SU-DHL-6 (cell line): ENCODE measurements around the gene ZFYVE19.

ENCODE experiments used
- EZH2phosphoT487 ChIP-seq: fragments of 200-600 bp; sonication (generic), shearing (Covaris generic); conservative IDR thresholded peaks from 2 replicates; pipeline ENCODE4 v1.6.1; 2018; ENCODE audit warnings: mild to moderate bottlenecking, antibody characterized with exemption, low read length, moderate library complexity, mixed read lengths
- TF ChIP-seq, protein P1 (sequence below): fragments of 200-600 bp; sonication (generic); IDR thresholded peaks from one replicate; pipeline ENCODE4 v1.5.1; 2017; ENCODE audit warnings: antibody characterized with exemption, mild to moderate bottlenecking, low read length, moderate library complexity; ENCODE audit not compliant: insufficient read depth, poor library complexity, severe bottlenecking

DNA sequence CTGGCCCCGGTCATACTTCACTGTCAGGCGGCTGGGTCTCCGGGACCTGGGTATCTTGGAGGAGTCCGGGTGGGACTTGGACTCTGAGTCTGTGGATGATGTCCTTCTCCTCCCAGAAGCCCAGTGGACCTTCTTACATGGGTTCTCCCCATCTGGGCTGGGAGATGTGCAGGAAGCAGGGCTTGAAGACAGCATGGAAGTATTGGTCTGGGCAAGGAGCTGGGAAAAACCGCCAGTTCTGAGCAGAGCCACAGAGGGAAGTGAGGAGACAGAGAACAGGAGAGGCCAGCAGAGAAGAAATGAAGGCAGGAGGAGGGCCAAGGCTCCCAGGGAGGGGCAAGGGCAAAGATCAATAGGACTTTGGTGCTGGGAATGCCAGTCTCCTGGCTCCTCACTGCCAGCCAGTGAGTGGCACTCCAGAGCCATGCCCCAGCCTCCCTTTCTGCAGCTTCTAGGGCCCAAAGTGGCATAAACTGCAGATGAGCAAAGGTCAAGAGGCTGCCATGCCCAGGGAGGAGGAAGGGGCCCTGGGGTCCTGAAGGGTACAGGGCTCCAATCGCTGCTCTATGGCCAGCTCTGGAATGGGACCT lies 21.7 kb downstream of the ZFYVE19 start, which contains the start of gene PPP1R14D:
- TF ChIP-seq, protein P1, sequence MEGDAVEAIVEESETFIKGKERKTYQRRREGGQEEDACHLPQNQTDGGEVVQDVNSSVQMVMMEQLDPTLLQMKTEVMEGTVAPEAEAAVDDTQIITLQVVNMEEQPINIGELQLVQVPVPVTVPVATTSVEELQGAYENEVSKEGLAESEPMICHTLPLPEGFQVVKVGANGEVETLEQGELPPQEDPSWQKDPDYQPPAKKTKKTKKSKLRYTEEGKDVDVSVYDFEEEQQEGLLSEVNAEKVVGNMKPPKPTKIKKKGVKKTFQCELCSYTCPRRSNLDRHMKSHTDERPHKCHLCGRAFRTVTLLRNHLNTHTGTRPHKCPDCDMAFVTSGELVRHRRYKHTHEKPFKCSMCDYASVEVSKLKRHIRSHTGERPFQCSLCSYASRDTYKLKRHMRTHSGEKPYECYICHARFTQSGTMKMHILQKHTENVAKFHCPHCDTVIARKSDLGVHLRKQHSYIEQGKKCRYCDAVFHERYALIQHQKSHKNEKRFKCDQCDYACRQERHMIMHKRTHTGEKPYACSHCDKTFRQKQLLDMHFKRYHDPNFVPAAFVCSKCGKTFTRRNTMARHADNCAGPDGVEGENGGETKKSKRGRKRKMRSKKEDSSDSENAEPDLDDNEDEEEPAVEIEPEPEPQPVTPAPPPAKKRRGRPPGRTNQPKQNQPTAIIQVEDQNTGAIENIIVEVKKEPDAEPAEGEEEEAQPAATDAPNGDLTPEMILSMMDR: no peak
- TF ChIP-seq EZH2phosphoT487: no peak
